Endothelial cell of umbilical vein (primary cell): ENCODE results near the gene LRRTM4.

Experiments used
- EZH2 ChIP-seq: IDR thresholded peaks from 2 replicates; pipeline ENCODE4 v1.6.1; 2012; ENCODE audit warnings: borderline replicate concordance, low read depth, mild to moderate bottlenecking, moderate library complexity, low read length, inconsistent platforms; ENCODE audit not compliant: severe bottlenecking
- FOS ChIP-seq: IDR thresholded peaks from 2 replicates; pipeline ENCODE4 v1.6.1; 2011; ENCODE audit warnings: mild to moderate bottlenecking, low read length, moderate library complexity, borderline replicate concordance; ENCODE audit not compliant: insufficient read depth
- MYC ChIP-seq: IDR thresholded peaks from one replicate; pipeline ENCODE4 v1.6.1; 2011; ENCODE audit warnings: mild to moderate bottlenecking, low read depth, low read length
- POLR2A ChIP-seq: IDR thresholded peaks from 2 replicates; pipeline ENCODE4 v1.6.1; 2012; ENCODE audit warnings: low read depth, mild to moderate bottlenecking, control low read depth, low read length
- POLR2AphosphoS5 ChIP-seq: IDR thresholded peaks from 2 replicates; pipeline ENCODE4 v1.6.1; 2012; ENCODE audit warnings: low read depth, mild to moderate bottlenecking, control low read depth, low read length, moderate library complexity; ENCODE audit not compliant: insufficient read depth
- TF ChIP-seq, protein P1 (sequence below), 2 donors: IDR thresholded peaks; 1 replicate in 1 of 2; 2 replicates in 1 of 2; pipeline ENCODE4 v1.5.1; 2011; ENCODE audit warnings: low read length in 2 of 2, mild to moderate bottlenecking in 2 of 2, moderate library complexity in 2 of 2, control low read depth in 1 of 2, inconsistent platforms in 1 of 2, low read depth in 1 of 2; ENCODE audit not compliant: insufficient read depth in 1 of 2; ENCODE audit errors: extremely low read depth in 1 of 2
- TF ChIP-seq, protein P2 (sequence below): IDR thresholded peaks from 2 replicates; pipeline ENCODE4 v1.6.1; 2011; ENCODE audit not compliant: insufficient read depth, insufficient read length

DNA sequence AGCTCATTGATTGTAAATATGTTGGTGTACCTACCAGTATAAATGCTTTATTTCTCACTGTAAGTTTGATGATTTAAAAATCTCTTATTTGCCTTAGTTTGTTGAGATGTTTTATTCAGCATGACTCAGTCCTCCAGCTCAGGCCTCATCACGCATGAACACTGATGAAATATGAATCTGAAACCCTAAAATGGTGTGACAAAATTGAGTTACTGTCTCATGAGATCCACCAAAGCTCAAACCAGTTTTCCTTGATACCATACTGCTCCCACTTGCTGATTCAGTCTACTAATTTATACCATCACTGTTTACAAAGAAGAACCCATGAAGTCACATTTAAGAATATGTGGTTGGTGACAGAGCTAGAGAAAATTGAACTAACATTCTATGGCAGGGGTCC is 524.9 kb downstream of the LRRTM4 start:
- TF ChIP-seq, protein P1, sequence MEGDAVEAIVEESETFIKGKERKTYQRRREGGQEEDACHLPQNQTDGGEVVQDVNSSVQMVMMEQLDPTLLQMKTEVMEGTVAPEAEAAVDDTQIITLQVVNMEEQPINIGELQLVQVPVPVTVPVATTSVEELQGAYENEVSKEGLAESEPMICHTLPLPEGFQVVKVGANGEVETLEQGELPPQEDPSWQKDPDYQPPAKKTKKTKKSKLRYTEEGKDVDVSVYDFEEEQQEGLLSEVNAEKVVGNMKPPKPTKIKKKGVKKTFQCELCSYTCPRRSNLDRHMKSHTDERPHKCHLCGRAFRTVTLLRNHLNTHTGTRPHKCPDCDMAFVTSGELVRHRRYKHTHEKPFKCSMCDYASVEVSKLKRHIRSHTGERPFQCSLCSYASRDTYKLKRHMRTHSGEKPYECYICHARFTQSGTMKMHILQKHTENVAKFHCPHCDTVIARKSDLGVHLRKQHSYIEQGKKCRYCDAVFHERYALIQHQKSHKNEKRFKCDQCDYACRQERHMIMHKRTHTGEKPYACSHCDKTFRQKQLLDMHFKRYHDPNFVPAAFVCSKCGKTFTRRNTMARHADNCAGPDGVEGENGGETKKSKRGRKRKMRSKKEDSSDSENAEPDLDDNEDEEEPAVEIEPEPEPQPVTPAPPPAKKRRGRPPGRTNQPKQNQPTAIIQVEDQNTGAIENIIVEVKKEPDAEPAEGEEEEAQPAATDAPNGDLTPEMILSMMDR (IDR thresholded peaks at IDR 0.05; ENCODE audit: extremely low read depth in 1 of 2, insufficient read depth in 1 of 2, low read depth in 1 of 2, low read length in 2 of 2) = no peak
- TF ChIP-seq EZH2 = no peak
- no peak for TF ChIP-seq POLR2A
- TF ChIP-seq MYC = no peak
- TF ChIP-seq POLR2AphosphoS5 = no peak
- TF ChIP-seq FOS = no peak
- TF ChIP-seq, protein P2, sequence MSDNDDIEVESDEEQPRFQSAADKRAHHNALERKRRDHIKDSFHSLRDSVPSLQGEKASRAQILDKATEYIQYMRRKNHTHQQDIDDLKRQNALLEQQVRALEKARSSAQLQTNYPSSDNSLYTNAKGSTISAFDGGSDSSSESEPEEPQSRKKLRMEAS = no peak
